PFSK-1 (cell line): ENCODE measurements around the gene PNMT.

ENCODE experiments used
- POLR2AphosphoS5 ChIP-seq: IDR thresholded peaks from 2 replicates; pipeline ENCODE4 v1.6.1; 2012; ENCODE audit warnings: low read depth, mild to moderate bottlenecking, control low read depth, low read length, moderate library complexity
- SIN3A ChIP-seq: IDR thresholded peaks from 2 replicates; pipeline ENCODE4 v1.6.1; 2012; ENCODE audit warnings: mild to moderate bottlenecking, low read length, moderate library complexity, borderline replicate concordance; ENCODE audit not compliant: insufficient read depth
- TAF1 ChIP-seq: IDR thresholded peaks from 2 replicates; pipeline ENCODE4 v1.6.1; 2012; ENCODE audit warnings: low read length, control low read depth, borderline replicate concordance; ENCODE audit not compliant: insufficient read depth
- TF ChIP-seq, protein P1 (sequence below), 2 experiments: IDR thresholded peaks; 2 replicates each; pipeline versions ENCODE4 v1.6.1 to v1.8.0; 2011 to 2012; ENCODE audit warnings: low read depth in 2 of 2, low read length in 2 of 2, control low read depth in 1 of 2, inconsistent platforms in 1 of 2, mild to moderate bottlenecking in 1 of 2, moderate library complexity in 1 of 2; ENCODE audit not compliant: insufficient read depth in 1 of 2

DNA sequence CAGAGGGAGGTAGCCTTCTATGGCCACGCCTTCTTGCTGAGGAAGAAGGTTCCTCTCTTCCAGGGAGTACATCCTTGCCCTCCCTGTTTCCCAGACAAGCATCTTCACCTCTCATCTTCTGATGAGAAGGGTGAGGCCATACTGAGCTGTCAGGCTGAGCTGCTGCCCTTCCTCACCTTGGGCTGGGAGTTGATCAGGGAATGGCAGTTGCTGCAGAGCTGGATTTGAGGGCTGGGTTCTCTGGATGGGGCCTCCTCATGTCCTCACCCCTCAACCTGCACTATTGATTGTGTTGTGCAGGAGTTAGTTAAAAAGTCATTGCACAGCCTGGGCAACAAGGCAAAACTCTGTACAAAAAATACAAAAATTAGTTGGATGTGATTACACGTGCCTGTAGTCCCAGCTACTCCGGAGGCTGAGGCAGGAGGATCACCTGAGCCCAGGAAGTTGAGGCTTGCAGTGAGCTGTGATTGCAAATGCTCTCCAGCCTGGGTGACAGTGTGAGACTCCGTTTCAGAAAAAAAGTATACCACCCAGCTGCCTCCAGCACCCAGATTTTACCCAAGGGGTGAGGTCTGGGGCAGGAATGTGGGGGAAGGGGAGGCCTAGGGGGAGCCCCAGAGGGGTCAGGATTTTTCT, 33.6 kb downstream of the PNMT start:
- no peak for TF ChIP-seq POLR2AphosphoS5
- TF ChIP-seq TAF1, result no peak
- no peak for TF ChIP-seq SIN3A
- TF ChIP-seq, protein P1, sequence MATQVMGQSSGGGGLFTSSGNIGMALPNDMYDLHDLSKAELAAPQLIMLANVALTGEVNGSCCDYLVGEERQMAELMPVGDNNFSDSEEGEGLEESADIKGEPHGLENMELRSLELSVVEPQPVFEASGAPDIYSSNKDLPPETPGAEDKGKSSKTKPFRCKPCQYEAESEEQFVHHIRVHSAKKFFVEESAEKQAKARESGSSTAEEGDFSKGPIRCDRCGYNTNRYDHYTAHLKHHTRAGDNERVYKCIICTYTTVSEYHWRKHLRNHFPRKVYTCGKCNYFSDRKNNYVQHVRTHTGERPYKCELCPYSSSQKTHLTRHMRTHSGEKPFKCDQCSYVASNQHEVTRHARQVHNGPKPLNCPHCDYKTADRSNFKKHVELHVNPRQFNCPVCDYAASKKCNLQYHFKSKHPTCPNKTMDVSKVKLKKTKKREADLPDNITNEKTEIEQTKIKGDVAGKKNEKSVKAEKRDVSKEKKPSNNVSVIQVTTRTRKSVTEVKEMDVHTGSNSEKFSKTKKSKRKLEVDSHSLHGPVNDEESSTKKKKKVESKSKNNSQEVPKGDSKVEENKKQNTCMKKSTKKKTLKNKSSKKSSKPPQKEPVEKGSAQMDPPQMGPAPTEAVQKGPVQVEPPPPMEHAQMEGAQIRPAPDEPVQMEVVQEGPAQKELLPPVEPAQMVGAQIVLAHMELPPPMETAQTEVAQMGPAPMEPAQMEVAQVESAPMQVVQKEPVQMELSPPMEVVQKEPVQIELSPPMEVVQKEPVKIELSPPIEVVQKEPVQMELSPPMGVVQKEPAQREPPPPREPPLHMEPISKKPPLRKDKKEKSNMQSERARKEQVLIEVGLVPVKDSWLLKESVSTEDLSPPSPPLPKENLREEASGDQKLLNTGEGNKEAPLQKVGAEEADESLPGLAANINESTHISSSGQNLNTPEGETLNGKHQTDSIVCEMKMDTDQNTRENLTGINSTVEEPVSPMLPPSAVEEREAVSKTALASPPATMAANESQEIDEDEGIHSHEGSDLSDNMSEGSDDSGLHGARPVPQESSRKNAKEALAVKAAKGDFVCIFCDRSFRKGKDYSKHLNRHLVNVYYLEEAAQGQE (IDR thresholded peaks at IDR 0.05; ENCODE audit: insufficient read depth in 1 of 2, low read depth in 2 of 2, low read length in 2 of 2), result no peak
